NB4 (cell line): ENCODE measurements around the gene CKAP4.

Experiments used
- DNase-seq: peaks from one replicate; pipeline ENCODE4 v3.0.0; 2010; ENCODE audit warnings: low read depth
- H3K4me3 ChIP-seq: one replicate; pipeline ENCODE4 v1.5.1; 2011; ENCODE audit warnings: mild to moderate bottlenecking, low read depth, low read length, moderate library complexity
- MAX ChIP-seq: IDR thresholded peaks from 2 replicates; pipeline ENCODE4 v1.6.1; 2011; ENCODE audit warnings: low read depth, low read length
- MYC ChIP-seq: IDR thresholded peaks from 2 replicates; pipeline ENCODE4 v1.6.1; 2011; ENCODE audit warnings: low read depth, low read length
- POLR2A ChIP-seq: IDR thresholded peaks from 2 replicates; pipeline ENCODE4 v1.6.1; 2011; ENCODE audit warnings: mild to moderate bottlenecking; ENCODE audit not compliant: insufficient read length; ENCODE audit errors: extremely low read depth
- TF ChIP-seq, protein P1 (sequence below): IDR thresholded peaks from one replicate; pipeline ENCODE4 v1.5.1; 2012; ENCODE audit warnings: low read depth, low read length

The CKAP4 gene

GRCh38 chr12:106248846-106249371 lies 1.1 kb upstream of the CKAP4 start:
- TF ChIP-seq, protein P1, sequence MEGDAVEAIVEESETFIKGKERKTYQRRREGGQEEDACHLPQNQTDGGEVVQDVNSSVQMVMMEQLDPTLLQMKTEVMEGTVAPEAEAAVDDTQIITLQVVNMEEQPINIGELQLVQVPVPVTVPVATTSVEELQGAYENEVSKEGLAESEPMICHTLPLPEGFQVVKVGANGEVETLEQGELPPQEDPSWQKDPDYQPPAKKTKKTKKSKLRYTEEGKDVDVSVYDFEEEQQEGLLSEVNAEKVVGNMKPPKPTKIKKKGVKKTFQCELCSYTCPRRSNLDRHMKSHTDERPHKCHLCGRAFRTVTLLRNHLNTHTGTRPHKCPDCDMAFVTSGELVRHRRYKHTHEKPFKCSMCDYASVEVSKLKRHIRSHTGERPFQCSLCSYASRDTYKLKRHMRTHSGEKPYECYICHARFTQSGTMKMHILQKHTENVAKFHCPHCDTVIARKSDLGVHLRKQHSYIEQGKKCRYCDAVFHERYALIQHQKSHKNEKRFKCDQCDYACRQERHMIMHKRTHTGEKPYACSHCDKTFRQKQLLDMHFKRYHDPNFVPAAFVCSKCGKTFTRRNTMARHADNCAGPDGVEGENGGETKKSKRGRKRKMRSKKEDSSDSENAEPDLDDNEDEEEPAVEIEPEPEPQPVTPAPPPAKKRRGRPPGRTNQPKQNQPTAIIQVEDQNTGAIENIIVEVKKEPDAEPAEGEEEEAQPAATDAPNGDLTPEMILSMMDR = no peak
- TF ChIP-seq MAX (no peak), POLR2A (no peak), MYC (no peak)
- no peak overlapping the region for H3K4me3 ChIP-seq
- DNase-seq = peak; percentile 64

- no peak overlapping the region for H3K4me3 ChIP-seq
- peak; percentile 30 for DNase-seq
- no peak for TF ChIP-seq MAX
- TF ChIP-seq POLR2A = no peak
Observed at GRCh38 chr12:106248312-106248845, 559 bp upstream of the CKAP4 start.

DNA sequence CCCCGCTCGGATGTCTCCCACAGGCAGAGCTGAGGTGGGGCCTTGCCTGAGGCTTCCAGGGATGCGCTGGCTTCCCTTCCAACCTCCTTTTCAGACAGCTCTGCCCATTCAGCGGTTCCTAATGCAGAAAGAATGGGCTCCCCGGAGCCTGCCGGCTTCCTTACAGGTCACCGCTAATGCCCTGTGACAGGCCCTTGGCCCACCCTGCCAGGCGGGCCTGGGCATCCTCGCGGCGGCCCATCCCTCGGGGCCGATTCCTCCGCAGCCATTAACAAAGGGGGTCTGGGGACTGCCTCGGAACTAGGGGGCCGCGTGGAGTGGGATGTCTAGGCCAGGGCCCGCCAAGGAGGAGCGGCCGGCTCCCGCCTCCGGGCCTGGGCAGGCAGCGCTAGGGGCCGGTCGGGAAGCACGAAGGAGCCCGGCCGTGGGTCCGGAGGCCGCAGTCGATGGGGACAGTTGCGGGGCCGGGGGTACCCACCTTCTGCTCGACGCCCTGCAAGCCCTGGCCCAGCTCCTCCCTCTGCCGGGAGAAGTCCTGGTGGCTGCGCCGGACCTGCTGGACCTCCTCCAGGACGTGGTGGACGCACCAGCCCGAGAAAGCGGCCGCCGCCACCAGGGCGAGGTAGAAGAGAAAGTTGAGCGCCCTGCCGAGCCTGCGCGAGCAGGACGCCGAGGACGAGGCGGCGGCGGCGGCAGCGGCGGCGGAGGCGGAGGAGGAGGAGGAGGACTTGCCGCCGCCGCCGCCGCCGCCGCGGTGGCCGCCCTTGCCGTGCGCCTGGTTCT lies 738 bp downstream of the CKAP4 start:
- TF ChIP-seq POLR2A (no peak), MAX (no peak), MYC (no peak)
- TF ChIP-seq, protein P1 = no peak
- H3K4me3 ChIP-seq = no peak overlapping the region
- peak; percentile 57 for DNase-seq

GRCh38 chr12:106245767-106246166 lies 2.1 kb downstream of the CKAP4 start:
- TF ChIP-seq, protein P1 = no peak
- H3K4me3 ChIP-seq = no peak overlapping the region
- no peak for DNase-seq

- TF ChIP-seq, protein P1 = no peak
- no peak for TF ChIP-seq POLR2A
- no peak for TF ChIP-seq MYC
- TF ChIP-seq MAX = no peak
- no peak overlapping the region for H3K4me3 ChIP-seq
Observed at GRCh38 chr12:106243620-106244019, 4.2 kb downstream of the CKAP4 start.

DNA sequence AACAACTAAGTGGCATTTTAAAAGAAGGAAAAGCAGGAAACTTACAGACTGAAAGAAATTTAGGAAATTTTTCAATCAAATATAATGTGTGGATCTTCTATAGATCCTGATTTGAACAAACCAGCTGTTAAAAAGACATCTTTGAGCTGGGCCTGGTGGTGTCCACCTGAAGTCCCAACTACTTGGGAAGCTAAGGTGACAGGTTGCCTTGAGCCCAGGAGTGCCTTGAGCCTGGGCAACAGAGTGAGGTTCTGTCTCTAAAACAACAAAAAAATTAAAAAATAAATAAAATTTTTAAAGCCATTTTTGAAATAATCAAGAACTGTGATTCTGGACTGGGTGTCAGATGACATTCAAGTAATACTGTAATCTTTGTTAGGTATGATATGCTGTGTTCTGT lies 7.0 kb downstream of the CKAP4 start:
- TF ChIP-seq, protein P1 = no peak
- TF ChIP-seq POLR2A = no peak
- no peak for TF ChIP-seq MYC
- no peak for TF ChIP-seq MAX
- no peak for DNase-seq
- no peak overlapping the region for H3K4me3 ChIP-seq

More at GRCh38 chr12:106243620-106244019, 4.2 kb downstream of the CKAP4 start:
- no peak for DNase-seq
